Retinal pigment epithelial cell (primary cell): ENCODE data around the gene AP3B2.

Experiments
- DNase-seq: peaks from one replicate; pipeline ENCODE4 v3.0.0-alpha.2; 2010; ENCODE audit warnings: low read depth
- H3K4me3 ChIP-seq: 2 replicates; pipeline ENCODE4 v1.5.1; 2011; ENCODE audit warnings: mild to moderate bottlenecking, low read length, control low read depth, moderate library complexity
- CTCF ChIP-seq: conservative IDR thresholded peaks from 2 replicates; pipeline ENCODE4 v1.5.1; 2011; ENCODE audit warnings: low read depth, low read length, control low read depth, inconsistent platforms

AP3B2 gene

GRCh38 chr15:82664021-82664420 is 45.7 kb downstream of the AP3B2 start:
- no peak for DNase-seq
- no peak for TF ChIP-seq CTCF

GRCh38 chr15:82663186-82663600 is 46.5 kb downstream of the AP3B2 start:
- no peak for DNase-seq
- TF ChIP-seq CTCF: no peak
- no peak overlapping the region for H3K4me3 ChIP-seq

More at GRCh38 chr15:82664021-82664420, 45.7 kb downstream of the AP3B2 start:
- no peak overlapping the region for H3K4me3 ChIP-seq

GRCh38 chr15:82662641-82663040 is 47.0 kb downstream of the AP3B2 start:
- no peak overlapping the region for H3K4me3 ChIP-seq
- DNase-seq: no peak
- no peak for TF ChIP-seq CTCF

GRCh38 chr15:82660378-82660777 is 49.3 kb downstream of the AP3B2 start:
- no peak overlapping the region for H3K4me3 ChIP-seq
- no peak for DNase-seq
- TF ChIP-seq CTCF: no peak

GRCh38 chr15:82656641-82657266 is 52.9 kb downstream of the AP3B2 start:
- TF ChIP-seq CTCF: no peak
- no peak overlapping the region for H3K4me3 ChIP-seq
- DNase-seq: no peak

- no peak for TF ChIP-seq CTCF
- H3K4me3 ChIP-seq: no peak overlapping the region
- DNase-seq: no peak
These were observed 54.1 kb downstream of the AP3B2 start for GRCh38 chr15:82655606-82656005.

- no peak for TF ChIP-seq CTCF
- H3K4me3 ChIP-seq: no peak overlapping the region
- no peak for DNase-seq
These were observed 56.0 kb downstream of the AP3B2 start for GRCh38 chr15:82653483-82654168.
